Panc1 (cell line): ENCODE measurements around the gene ZNF805. TPM values are rescaled to one million over a fixed set of nuclear protein-coding genes. Genes with fewer than 3 reads are reported as not detected.

Experiments
- ATAC-seq: fragments of 200-7000 bp; cut with Tn5 transposase; 2 replicates; pipeline ENCODE4 v1.9.1; 2020; ENCODE audit warnings: mild to moderate bottlenecking, moderate library complexity
- BruUV-seq: library from RNA; stranded (reverse); fragments of 400-500 nt; replicated peaks from 2 replicates; lab custom pipeline; 2021; lab: Mats Ljungman, UMichigan
- CTCF ChIA-PET: fragments of 300-600 bp; sonication (Branson Sonifier 250); formaldehyde crosslinking; loops from one replicate; lab custom pipeline; 2022; ENCODE audit warnings: antibody characterized with exemption; lab: Charles Lee
- POLR2A ChIA-PET: fragments of 300-600 bp; sonication (Branson Sonifier 250); formaldehyde crosslinking; loops from one replicate; lab custom pipeline; 2022; ENCODE audit warnings: antibody characterized with exemption; lab: Charles Lee
- DNase-seq: peaks from one replicate; pipeline ENCODE4 v3.0.0-alpha.2; 2010; ENCODE audit warnings: low read depth, low spot score
- H3K27ac ChIP-seq: 2 replicates; pipeline ENCODE4 v1.5.1; 2011; ENCODE audit warnings: mild to moderate bottlenecking, low read length, inconsistent platforms
- H3K27me3 ChIP-seq: fragments of 200-500 bp; sonication (Bioruptor generic); 2 replicates; pipeline ENCODE4 v1.6.0; 2014; ENCODE audit warnings: low read length, inconsistent platforms; ENCODE audit not compliant: control insufficient read depth, insufficient read depth
- H3K36me3 ChIP-seq: fragments of 200-500 bp; sonication (Bioruptor generic); 2 replicates; pipeline ENCODE4 v1.5.1; 2014; ENCODE audit warnings: inconsistent platforms, mild to moderate bottlenecking, low read length, moderate library complexity; ENCODE audit not compliant: control insufficient read depth, insufficient read depth
- H3K4me1 ChIP-seq: 2 replicates; pipeline ENCODE4 v1.5.1; 2011; ENCODE audit warnings: inconsistent platforms, mild to moderate bottlenecking, low read length, moderate library complexity; ENCODE audit not compliant: control insufficient read depth, insufficient read depth
- H3K4me3 ChIP-seq, 2 experiments: 2 replicates each; pipeline ENCODE4 v1.5.1; 2011 to 2012; ENCODE audit warnings: low read depth in 2 of 2, low read length in 2 of 2, mild to moderate bottlenecking in 2 of 2, inconsistent platforms in 1 of 2, moderate library complexity in 1 of 2
- H3K9me3 ChIP-seq: fragments of 200-500 bp; sonication (Bioruptor generic); 2 replicates; pipeline ENCODE4 v1.5.1; 2014; ENCODE audit warnings: low read depth, mild to moderate bottlenecking, inconsistent platforms, low read length, moderate library complexity; ENCODE audit not compliant: control insufficient read depth, insufficient read depth
- POLR2AphosphoS5 ChIP-seq: IDR thresholded peaks from 2 replicates; pipeline ENCODE4 v1.6.1; 2012; ENCODE audit warnings: mild to moderate bottlenecking, low read depth, low read length, moderate library complexity
- SIN3A ChIP-seq: IDR thresholded peaks from 2 replicates; pipeline ENCODE4 v1.6.1; 2012; ENCODE audit warnings: low read depth, mild to moderate bottlenecking, low read length, moderate library complexity, borderline replicate concordance; ENCODE audit not compliant: insufficient read depth
- TCF7L2 ChIP-seq: IDR thresholded peaks from 2 replicates; pipeline ENCODE4 v1.6.1; 2011; ENCODE audit warnings: mild to moderate bottlenecking, low read depth, low read length, inconsistent platforms
- in situ Hi-C: cut with HindIII; loops from 2 replicates; pipeline ENCODE4 v1.10.0; 2016; ENCODE audit warnings: low sequenced_read_pairs, low pct_unique_long_range_greater_than_20kb
- intact Hi-C: fragments of 100-400 bp; cut with micrococcal nuclease; formaldehyde crosslinking; loops from one replicate; pipeline ENCODE4 v1.10.0; 2022; ENCODE audit not compliant: unreplicated experiment
- total RNA-seq: library from RNA; stranded (reverse); gene quantifications from one replicate; pipeline ENCODE4 v1.2.1, GENCODE V29; 2021; ENCODE audit not compliant: unreplicated experiment
- TF ChIP-seq, protein P1 (sequence below): fragments of 450-650 bp; IDR thresholded peaks from 2 replicates; pipeline ENCODE4 v1.5.1; 2017; ENCODE audit warnings: mild to moderate bottlenecking
- TF ChIP-seq, protein P2 (sequence below), 2 experiments: IDR thresholded peaks; 2 replicates each; pipeline ENCODE4 v1.6.1; 2011 to 2012; ENCODE audit warnings: low read depth in 2 of 2, control low read depth in 1 of 2, low read length in 1 of 2, mild to moderate bottlenecking in 1 of 2, moderate library complexity in 1 of 2; ENCODE audit not compliant: insufficient read depth in 1 of 2

The ZNF805 gene
- total RNA-seq, 1 experiment from 2014 or later, result 16.8 TPM

DNA sequence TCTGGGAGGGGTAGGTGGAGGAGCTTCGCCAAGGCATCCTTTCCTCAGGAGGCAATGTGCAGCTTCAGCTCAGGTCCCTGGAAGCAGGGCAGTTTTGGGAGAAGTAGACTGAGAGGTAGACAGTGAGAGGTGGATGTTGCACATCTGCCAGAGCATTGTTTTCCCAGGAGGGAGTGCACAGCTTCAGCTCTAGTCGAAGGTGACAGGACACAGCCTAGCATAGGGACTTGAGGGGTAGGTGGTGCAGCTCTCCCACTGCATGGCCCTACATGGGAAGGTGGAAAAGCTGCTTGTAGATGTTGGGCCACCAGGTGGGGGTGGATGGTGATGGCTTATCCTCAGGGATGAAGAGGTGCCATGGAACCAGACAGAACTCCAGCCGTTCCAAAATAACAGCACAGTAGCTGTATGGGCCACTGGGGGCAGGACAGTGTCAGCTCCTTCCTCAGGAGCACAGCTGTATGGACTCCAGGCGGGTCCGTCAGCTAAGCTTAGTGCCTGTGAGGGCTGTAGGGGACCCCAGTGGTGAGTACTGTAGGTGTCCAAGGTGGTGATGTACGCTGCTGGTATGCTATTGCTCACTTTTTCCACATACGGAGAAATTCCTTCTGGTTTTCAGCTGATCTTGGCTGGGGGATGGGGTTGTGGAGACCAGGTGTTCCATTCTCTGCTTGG lies 62.4 kb downstream of the ZNF805 start:
- POLR2A ChIA-PET, result interaction anchor here (0.6 kb wide), 1 partner anchor 480 kb away, joined by 6 read pairs; no protein-coding TSS in a partner anchor
- intact Hi-C loops (no loop called here), in situ Hi-C loops (no loop called here)
- Histone ChIP-seq H3K9me3 (peaks cover 5% of the 10 kb centered on the region; the same call in 1 of the 2 replicates), H3K4me3 (no peak overlapping the region), H3K27ac (no peak overlapping the region), H3K4me1 (no peaks in the 10 kb centered on the region), H3K27me3 (no peaks in the 10 kb centered on the region), H3K36me3 (peaks cover 2% of the 10 kb centered on the region; the same call in 1 of the 2 replicates)
- peak; percentile 61 for ATAC-seq
- CTCF ChIA-PET, result interaction anchor here (0.5 kb wide), 1 partner anchor 179 kb away, joined by 3 read pairs; no protein-coding TSS in a partner anchor
- DNase-seq, result no peak
- no TSS peak for BruUV-seq
- no peak for TF ChIP-seq TCF7L2
- TF ChIP-seq, protein P1, sequence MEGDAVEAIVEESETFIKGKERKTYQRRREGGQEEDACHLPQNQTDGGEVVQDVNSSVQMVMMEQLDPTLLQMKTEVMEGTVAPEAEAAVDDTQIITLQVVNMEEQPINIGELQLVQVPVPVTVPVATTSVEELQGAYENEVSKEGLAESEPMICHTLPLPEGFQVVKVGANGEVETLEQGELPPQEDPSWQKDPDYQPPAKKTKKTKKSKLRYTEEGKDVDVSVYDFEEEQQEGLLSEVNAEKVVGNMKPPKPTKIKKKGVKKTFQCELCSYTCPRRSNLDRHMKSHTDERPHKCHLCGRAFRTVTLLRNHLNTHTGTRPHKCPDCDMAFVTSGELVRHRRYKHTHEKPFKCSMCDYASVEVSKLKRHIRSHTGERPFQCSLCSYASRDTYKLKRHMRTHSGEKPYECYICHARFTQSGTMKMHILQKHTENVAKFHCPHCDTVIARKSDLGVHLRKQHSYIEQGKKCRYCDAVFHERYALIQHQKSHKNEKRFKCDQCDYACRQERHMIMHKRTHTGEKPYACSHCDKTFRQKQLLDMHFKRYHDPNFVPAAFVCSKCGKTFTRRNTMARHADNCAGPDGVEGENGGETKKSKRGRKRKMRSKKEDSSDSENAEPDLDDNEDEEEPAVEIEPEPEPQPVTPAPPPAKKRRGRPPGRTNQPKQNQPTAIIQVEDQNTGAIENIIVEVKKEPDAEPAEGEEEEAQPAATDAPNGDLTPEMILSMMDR, result no peak
- no peak for TF ChIP-seq SIN3A
- no peak for TF ChIP-seq POLR2AphosphoS5
- TF ChIP-seq, protein P2, sequence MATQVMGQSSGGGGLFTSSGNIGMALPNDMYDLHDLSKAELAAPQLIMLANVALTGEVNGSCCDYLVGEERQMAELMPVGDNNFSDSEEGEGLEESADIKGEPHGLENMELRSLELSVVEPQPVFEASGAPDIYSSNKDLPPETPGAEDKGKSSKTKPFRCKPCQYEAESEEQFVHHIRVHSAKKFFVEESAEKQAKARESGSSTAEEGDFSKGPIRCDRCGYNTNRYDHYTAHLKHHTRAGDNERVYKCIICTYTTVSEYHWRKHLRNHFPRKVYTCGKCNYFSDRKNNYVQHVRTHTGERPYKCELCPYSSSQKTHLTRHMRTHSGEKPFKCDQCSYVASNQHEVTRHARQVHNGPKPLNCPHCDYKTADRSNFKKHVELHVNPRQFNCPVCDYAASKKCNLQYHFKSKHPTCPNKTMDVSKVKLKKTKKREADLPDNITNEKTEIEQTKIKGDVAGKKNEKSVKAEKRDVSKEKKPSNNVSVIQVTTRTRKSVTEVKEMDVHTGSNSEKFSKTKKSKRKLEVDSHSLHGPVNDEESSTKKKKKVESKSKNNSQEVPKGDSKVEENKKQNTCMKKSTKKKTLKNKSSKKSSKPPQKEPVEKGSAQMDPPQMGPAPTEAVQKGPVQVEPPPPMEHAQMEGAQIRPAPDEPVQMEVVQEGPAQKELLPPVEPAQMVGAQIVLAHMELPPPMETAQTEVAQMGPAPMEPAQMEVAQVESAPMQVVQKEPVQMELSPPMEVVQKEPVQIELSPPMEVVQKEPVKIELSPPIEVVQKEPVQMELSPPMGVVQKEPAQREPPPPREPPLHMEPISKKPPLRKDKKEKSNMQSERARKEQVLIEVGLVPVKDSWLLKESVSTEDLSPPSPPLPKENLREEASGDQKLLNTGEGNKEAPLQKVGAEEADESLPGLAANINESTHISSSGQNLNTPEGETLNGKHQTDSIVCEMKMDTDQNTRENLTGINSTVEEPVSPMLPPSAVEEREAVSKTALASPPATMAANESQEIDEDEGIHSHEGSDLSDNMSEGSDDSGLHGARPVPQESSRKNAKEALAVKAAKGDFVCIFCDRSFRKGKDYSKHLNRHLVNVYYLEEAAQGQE (IDR thresholded peaks at IDR 0.05; ENCODE audit: insufficient read depth in 1 of 2, low read depth in 2 of 2, low read length in 1 of 2), result no peak

Other genes with a start within 250 kb of the ZNF805 start
- gene USP29, start 120.6 kb upstream of the ZNF805 start, total RNA-seq, result not detected
- not detected for gene ZIM3, start 95.4 kb upstream of the ZNF805 start, total RNA-seq
- not detected for gene DUXA, start 73.1 kb upstream of the ZNF805 start, total RNA-seq
- 48.3 TPM for gene ZNF264, start 49.1 kb upstream of the ZNF805 start, total RNA-seq
- gene AURKC, start 9.6 kb upstream of the ZNF805 start, total RNA-seq, result 3.2 TPM
- gene ZNF460, start 39.9 kb downstream of the ZNF805 start, total RNA-seq, result 76.3 TPM
- 10.8 TPM for gene ZNF543, start 79.8 kb downstream of the ZNF805 start, total RNA-seq
- gene ZNF304, start 110.6 kb downstream of the ZNF805 start, total RNA-seq, result 10.8 TPM
- gene TRAPPC2B, start 122.9 kb downstream of the ZNF805 start, total RNA-seq, result 15.1 TPM
- gene ZNF547, start 122.9 kb downstream of the ZNF805 start, total RNA-seq, result 4.1 TPM
- gene ZNF548, start 149.2 kb downstream of the ZNF805 start, total RNA-seq, result 14.7 TPM
- gene ZNF17, start 170.5 kb downstream of the ZNF805 start, total RNA-seq, result 9.2 TPM
- 21.3 TPM for gene ZNF749, start 194.7 kb downstream of the ZNF805 start, total RNA-seq
- 0.18 TPM for gene VN1R1, start 216.5 kb downstream of the ZNF805 start, total RNA-seq
- gene ZNF772, start 236.9 kb downstream of the ZNF805 start, total RNA-seq, result 6.2 TPM
- gene ZNF419, start 247.1 kb downstream of the ZNF805 start, total RNA-seq, result 14.0 TPM